Stimulated activated CD8-positive, alpha-beta memory T cell treated with anti-CD3 and anti-CD28 coated beads, Interleukin-7, amount 100 ng/mL, for 1 hour (primary cell): ENCODE results near the gene RASGEF1C.

Experiments
- DNase-seq, 2 donors: peaks; one replicate each; pipeline ENCODE4 v3.0.0-alpha.2; 2020; ENCODE audit warnings: low read depth in 2 of 2

The RASGEF1C gene

DNA sequence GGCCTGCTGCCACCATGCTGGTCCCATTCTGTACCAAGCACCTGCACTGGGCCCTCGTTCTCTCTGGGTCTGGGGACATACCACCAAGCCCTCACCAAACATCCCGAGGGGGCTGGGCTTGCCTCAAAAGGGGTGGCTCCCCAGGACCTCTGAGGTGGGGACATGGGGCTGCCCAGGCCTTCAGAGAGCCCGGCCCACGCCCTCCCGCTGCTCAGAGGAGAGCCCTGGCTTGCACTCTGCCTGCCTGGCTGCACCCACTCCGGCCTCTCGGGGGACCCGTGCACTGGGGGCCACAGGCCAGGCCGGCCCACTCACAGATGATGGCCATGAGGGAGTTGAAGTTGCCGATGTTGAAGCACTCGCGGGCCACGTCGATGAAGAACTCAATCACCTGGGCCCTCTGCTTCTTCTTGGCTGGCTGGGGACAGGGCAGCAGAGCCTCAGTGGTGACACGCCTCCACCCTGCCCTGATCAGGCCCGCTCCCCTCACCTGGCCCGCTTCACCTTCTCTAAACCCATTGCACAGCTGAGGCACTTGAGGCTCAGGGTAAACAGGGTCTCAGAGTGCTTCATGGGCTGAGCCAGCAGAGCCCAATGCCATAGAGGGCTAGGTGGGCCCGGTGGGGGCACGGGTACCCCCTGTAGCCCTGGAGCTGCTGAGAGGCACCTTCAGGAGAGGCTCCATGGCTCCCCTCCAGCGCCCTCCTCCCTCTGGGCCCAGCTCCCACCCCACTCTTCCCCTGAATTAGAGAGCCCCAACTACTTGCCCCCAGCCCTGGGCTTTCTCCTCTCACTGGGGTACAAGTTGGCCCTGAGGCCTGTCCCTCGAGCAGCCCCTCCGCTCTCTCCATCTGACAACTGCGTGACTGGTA, 89.7 kb downstream of the RASGEF1C start:
- DNase-seq = no peak

DNA sequence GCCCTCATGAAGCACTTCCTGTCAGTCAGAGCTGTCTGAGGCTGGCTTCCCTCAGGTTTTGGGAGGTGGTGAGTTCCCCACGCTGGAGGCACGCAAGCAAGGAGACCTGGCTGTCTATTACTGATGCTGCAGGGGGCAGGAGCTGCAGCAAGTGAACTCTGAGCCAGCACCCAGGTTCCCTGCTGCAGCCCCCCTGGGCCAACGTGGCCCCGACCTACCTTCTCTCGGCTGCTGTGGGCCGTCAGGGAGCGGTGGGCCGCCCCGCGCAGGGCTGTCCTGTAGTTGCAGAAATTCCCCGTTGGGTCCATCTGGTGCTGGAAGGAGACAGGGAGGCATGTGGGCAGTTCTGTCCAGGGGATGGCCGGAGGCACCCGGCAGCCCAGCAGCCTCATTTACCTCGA, 90.6 kb downstream of the RASGEF1C start:
- DNase-seq = no peak

DNA sequence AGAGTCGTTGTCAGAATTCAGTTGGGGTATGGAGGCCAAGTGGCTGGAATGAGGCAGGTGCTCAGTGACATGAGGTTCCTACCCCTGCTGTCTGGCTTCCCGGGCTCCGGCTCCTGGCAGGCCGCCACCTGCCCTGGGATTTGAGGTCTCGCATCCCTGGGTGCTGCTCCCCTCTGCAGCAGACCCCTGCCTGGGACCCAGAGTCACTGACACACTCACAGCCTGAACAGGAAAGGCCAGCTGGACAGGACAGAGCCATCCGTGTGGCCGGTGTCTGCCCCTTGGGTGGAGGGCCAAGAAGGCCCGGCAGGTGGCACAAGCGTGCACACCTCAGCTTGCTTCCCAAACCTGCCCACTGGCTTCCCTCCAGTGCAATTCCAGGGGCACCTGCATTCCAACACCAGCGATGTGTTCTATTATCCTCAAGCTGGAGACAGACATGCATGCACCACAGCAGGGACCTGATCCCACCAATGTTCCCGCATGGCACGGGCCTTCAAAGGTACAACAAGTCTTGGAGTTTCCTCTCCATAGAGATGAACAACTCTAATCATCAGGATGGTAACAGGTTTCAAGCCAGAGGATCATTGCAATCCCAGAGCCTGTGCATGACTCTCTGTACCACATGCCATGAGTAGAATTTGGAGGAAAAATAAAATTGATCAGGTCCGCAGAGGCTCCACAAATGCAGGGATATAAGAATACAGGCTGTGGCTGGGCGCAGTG, 91.8 kb downstream of the RASGEF1C start:
- DNase-seq = no peak

DNA sequence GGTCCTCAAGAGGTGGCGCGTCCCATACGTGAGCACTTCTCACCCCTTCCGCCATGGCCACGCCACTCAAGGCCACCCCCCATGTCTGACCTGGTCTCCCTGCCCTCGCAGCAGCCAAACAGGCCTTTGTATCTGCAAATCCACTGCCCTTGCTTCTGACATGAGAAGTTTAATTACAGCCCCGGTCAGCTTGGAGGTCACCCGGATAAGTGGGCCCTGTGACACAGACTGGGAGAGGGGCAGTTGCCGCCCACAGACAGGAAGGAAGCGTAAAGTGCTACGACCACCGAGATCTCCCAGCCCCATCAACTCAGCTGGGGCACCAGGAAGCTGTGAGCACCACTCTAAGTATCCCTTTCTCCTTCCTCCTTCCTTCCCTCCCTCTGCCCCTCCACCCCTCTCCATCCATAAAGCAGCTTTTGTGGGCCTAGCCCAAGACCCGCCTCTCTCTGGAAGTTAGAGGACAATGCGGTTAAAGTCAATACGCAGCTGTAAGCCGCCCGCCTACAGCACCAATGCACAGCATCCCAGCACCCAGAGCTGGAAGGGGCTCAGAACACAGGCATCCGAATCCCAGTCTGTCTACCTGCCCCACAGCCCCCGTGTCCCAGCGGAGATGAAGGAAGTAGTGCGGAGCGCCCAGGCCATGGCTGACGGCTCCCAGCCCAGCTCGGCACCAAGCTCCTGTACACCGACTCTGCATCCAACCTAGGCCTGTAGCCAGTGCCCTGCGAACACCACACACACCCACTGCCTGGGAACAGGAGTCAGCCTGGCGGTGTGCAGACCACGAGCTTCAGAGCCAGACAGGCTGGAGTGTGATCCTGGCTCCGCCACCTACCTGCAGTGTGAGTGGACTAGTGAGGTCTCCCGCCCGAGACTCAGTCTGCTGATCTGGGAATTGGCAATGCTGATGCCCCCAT, 92.7 kb downstream of the RASGEF1C start:
- no peak for DNase-seq

DNA sequence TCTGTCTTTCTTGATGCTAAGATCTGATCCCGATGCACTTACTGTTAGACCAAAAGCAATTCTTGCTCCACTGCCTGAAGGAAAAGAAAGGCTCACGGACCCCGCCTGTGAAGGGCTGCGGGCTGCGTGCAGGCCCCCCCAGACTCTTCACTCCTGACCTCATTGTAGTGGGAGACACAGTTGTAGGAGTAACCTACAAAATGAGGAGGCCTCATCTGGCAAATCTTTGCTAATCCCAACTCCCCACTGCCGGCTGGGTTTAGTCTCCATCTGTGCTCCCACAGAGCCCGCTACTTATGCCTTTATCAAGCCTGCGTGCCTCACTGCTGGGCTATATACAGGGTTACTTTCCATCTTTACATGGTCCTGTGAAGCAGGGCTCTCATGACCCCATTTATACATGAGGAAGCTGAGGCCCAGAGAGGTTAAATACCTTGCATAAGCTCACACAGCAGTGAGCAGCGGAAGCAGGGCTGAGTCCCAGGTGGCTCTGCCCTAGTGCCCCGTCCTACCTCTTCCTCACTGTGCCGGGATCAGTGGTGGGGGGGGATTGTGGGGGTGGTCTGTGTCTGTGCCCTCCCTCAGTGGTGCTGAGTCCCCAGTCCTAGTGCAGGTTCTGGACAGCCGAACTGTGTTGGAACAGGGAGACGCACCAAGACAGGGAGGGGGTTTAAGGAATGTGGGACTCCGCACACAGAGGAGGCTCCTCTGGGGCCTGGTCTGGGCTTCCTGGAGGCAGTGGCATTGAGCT, 93.5 kb downstream of the RASGEF1C start:
- DNase-seq = no peak

DNA sequence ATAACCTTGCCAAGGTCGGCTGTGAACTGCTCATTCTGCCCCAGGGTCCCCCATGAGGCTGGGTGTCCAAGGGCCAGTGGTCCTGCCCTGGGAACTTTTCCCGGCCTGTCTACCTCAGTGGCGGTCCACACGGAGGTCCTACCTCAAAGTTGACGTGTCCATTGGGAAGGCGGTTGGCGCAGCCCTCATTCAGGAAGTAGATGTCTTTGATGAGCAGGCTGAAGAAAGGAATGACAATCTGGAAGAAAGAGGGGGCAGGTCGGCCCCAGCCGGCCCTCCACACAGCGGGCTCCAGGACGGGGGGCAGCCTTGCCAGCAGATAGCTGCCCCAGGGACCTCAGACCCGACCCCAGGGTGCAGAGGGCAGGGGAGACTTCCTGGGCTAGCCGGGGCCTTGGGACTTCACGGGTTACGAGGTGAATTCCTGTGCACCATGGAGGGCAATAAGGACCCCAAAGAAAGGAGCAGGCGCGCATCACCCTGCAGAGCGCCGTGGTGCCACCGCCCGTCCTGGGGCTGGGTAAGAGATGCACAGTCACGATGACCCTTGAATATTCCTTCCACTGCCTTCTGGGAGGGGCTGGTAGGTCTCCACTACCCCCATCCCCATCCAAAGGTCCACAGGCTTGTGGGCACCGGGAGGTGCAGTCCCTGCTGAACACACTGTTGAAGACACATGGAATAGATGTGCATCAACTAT, 94.6 kb downstream of the RASGEF1C start:
- DNase-seq = no peak

DNA sequence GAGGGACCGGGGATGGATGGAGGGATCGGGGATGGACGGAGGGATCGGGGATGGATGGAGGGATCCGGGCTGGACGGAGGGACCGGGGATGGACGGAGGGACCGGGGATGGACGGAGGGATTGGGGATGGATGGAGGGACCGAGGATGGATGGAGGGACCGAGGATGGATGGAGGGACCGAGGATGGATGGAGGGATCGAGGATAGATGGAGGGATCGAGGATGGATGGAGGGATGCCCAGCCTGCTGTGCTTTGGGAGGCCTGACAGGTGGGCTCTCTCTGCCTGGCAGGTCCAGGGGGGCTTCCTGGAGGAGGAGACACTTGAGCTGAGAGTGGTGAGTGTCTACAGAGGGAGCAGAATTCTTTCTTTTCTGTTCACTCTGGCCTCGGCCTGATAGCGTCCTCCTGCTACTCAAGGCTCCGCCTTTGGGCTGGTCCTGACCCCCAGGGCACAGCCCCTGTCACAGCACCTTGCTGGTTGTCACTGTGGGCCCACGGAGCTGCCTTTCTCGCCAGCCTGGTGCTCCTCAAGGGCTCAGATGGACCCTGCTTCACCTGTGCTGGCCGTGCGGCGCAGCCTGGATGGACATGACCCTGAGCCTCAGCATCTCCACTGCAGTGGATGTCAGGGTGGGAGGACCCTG, 95.2 kb downstream of the RASGEF1C start:
- DNase-seq = no peak

DNA sequence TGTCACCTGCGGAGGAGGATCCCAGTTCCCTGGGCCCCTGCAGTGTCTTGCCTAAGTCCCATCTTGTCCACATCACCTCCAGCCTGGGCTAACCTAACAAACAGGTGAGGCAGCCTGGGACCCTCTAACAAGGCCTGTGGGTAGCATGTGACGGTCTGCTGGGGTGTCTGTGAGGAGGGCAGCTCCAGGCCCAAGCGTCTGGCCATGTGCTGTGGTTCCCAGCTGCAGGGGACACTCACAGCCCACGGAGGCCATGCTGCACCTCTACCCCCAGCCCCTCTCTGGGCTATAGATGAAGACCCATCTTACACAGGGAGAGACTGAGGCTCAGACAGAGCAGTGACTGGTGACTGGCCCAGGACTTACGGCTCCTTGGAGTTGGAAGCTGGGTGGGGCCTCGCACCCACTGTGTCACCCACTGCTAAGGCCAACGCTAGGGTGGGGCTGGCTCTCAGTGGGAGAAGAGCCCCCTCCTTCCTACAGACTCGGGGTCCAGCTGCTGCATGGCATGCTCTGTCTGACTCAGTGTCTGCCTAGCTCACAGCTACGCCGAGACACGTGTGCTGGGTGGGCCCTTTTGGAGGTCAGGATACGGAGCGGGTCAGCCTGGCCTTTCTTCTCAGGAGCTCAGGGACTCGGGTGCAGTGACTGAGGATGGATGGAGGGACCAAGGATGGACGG, 96.7 kb downstream of the RASGEF1C start:
- DNase-seq = no peak

DNA sequence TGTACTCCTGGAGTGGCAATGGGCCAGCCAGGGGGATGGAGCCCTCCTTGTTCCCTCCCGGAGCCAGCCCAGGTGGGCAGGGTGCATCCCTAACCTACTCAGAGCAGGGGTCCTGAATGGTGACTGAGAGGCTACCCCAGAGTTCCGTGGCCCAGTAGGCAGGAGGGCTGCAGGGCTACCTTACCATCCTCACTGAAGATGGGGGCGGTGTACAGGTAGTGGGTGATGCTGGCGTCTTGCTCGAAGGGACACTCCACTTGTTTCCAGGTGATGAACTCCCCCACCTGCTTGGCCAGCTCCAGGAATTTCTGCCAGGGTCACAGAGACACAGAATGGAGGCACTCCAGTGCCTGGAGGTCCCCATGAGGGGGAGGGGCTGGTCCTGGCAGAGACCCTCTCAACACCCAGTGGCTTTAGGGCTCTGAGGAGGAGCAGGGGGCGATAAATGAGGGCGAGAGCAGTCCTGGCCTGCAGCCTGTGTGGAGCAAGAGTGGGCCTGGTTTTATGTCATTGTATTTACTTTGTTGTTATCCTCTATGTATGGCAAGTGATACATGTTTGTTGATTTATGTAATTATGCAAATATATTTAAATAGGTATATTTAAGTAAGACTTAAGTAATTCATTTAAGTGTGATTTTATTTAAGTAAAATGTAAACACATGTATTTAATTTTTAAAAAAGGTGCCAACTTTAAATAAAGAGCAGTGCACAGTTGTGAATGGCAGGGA, 97.6 kb downstream of the RASGEF1C start:
- DNase-seq = no peak

DNA sequence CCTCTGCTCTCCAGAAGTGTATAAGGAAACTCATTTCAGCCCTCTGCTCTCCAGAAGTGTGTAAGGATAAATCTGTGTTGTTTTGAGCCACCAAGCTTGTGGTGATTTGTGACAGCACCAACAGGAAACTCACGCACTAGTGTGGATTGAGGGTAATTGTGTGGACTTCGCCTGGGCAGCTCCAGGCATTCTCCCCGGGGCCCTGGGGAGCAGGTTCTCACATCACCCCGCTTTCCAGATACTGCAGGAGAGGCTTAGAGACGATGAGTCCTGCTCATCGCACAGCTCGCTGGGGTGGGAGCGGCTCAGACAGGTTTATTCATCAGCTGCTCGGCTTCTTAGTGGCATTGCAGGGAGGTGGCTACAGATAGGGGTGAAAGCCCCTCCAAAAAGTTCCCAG, 99.1 kb downstream of the RASGEF1C start:
- DNase-seq = no peak

DNA sequence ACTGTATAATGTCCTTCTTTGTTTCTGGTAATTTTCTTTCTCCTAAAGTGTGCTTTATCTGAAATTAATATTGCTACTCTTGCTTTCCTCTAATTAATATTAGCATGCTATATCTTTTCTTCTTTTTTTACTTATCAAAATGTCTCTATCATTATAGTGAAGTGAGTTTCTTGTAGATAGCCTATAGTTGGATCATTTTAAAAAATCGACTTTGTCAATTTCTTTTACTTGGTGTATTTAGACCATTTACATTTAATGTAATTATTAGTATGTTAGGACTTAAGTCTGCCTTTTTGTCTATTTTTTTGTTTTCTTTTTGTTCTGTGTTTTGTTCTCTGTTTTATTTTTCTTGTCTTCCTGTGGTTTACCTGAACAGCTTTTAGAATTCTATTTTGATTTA, 102.0 kb downstream of the RASGEF1C start:
- no peak for DNase-seq

DNA sequence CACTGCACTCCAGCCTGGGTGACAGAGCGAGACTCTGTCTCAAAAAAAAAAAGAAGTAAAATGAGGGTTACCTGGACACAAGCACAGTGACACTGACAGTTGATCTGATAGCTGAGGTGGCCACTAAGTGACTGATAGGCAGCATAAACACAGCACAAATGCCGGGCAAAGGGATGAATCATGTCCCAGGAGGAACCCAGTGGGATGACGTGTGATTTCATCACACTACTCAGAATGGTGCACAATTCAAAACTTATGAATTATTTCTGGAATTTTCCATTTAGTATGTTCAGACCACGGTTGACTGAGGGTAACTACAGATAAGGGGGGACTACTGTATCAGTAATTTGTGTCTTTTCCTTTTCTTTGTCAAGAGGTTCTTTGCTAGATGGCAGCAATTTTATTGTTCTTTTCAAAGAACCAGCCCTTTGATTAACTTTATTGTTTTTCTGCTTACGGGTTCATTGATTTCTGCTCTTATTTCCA, 103.1 kb downstream of the RASGEF1C start:
- DNase-seq = no peak

DNA sequence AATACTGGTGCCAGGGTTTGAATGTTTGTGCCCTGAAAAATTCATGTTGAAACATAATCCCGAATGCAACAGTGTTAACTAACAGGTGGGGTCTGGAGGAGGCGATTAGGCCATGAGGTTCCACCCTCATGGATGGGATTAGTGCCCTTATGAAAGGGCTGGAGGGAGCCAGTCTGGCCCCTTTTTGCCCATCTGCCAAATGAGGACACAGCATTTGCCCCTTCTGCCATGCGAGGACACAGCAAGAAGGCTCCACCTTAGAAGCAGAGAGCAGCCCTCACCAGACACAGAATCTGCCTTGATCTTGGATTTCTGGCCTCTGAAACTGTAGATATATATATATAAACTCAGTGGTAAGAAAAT, 104.9 kb downstream of the RASGEF1C start:
- no peak for DNase-seq

DNA sequence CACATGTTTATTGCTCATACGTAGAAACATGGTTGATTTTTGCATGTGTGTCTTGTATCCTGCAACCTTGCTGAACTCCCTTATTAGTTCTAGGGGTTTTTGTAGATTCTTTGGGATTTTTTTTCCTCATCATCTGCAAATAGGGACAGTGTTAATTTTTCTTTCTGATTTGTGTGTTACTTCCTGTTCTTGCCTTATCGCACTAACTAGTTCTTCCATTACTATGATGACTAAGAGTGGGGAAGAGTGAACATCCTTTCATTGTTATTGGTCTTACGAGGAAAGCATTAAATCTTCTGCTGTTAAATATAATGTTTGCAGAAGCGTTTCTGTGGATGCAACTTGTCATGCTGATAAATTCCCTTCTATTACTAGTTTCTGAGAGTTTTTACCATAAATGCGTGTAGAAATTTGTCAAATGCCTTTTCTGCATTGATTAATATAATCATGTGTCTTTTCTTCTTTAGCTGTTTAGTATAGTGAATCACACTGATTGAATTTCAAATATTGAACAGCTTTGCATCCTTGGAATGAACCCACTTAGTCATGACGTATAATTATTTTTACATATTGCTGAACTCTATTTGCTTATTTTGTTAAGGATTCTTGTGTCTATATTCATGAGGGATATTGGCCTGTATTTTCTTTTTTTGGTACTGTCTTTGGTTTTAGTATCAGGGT, 105.4 kb downstream of the RASGEF1C start:
- DNase-seq = no peak

DNA sequence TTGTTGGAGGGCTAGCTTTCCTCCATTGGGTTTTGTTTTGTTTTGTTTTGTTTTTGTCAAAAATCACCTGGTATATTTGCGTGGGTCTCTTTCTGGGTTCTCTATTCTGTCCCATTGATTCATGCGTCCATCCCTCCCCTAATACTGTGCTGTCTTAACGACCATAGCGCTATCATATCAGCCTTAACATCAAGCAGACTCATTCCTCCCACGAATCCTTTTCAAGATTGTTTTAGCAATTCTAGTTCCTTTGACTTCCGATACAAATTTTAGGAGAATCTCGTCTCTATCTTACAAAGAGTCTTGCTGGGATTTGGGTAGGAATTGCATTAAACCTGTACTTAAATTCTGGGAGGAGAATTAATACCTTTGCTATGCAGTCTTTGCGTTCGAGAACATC, 106.4 kb downstream of the RASGEF1C start:
- DNase-seq = no peak

DNA sequence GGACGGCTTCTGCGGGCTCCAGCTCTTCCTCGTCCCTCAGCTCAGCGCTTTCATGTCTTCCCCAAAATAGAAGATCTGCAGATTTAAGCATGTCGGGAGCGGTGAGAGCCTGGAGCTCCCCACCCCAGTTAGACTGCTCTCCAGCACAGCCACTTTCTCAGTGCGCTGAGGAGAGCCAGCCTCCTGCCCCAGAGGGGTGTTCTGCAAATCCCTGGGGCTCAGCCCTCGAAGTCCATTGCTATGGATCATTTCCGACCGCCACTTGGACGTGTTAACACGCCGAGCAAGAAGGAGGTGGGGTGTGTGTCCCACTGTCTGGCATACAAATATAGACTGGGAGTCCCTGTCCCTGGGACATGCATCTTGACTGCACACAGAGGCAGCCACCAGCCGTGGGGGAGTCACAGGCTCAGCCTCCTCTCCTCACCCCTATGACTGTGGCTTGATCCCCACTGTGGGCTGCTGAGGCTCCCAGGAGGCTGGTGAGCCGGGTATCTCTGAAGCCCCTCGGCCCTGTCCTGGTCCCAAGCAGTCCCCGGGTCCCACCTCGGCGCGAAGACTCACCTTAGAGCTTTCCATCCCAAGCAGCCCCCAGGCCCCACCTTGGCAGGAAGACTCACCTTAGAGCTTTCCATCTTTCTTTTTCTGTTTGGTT, 107.4 kb downstream of the RASGEF1C start:
- DNase-seq = no peak

DNA sequence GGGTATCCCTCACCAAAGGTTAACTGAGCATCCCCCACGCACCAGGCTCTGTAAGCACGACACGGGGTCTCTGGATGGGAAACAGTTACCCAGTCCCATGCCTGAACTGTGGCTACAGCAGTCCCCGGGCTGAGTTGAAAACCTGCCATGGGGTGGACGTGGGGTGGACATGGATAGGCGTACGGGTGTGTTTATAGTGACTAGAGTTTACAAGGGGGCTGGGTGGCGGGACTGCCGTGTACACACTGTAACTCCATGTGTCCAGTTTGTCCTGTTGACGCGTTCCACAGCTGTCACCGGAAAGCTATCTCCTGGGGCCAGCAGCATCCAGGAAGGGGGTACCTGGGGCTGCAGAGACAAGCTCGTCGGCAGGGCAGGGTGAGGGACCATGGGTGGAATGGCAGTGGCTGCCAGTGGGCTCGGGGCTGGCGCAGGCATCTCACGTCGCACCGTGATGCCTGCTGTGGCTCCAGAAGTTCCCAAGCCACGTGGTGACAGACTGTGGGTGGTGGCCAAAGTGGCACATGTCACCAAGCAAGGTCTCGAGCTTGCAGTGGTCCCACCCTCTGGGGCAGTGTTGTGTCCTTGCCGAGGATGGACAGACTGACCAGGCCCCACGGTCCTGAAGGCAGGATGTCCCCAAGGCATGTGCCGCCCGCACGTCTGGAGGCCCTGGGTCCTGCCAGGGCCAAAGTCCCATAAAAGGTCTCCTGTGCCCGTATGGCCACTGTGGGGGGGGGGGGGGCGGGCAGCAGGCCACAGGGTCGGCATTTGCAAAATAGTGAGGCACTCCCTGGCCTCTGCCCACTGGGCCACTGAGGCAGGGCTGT, 108.2 kb downstream of the RASGEF1C start:
- DNase-seq = no peak
